ENCODE results near the gene ELOVL3.

The ELOVL3 gene

GRCh38 chr10:102254426-102254825 lies 28.3 kb downstream of the ELOVL3 start:
- no peak for DNase-seq
- TF ChIP-seq GATA1 (IDR thresholded peaks at IDR 0.05; ENCODE audit: low read depth, low read length) (no peak), POLR2A (IDR thresholded peaks at IDR 0.05; ENCODE audit: low read length) (no peak)

- no peak for DNase-seq
- TF ChIP-seq GATA1 (IDR thresholded peaks at IDR 0.05; ENCODE audit: low read depth, low read length): no peak
- TF ChIP-seq POLR2A (IDR thresholded peaks at IDR 0.05; ENCODE audit: low read length): no peak
Observed at GRCh38 chr10:102255404-102255803, 29.3 kb downstream of the ELOVL3 start.

- TF ChIP-seq POLR2A (IDR thresholded peaks at IDR 0.05; ENCODE audit: low read length) (no peak), GATA1 (IDR thresholded peaks at IDR 0.05; ENCODE audit: low read depth, low read length) (no peak)
- no peak for DNase-seq
Observed at GRCh38 chr10:102261196-102261595, 35.1 kb downstream of the ELOVL3 start.

GRCh38 chr10:102261842-102262241 lies 35.7 kb downstream of the ELOVL3 start:
- DNase-seq: no peak
- no peak for TF ChIP-seq POLR2A (IDR thresholded peaks at IDR 0.05; ENCODE audit: low read length)
- TF ChIP-seq GATA1 (IDR thresholded peaks at IDR 0.05; ENCODE audit: low read depth, low read length): no peak

- TF ChIP-seq POLR2A (IDR thresholded peaks at IDR 0.05; ENCODE audit: low read length) (no peak), GATA1 (IDR thresholded peaks at IDR 0.05; ENCODE audit: low read depth, low read length) (no peak)
- no peak for DNase-seq
Observed at GRCh38 chr10:102262744-102263370, 36.8 kb downstream of the ELOVL3 start.

GRCh38 chr10:102264371-102264770 lies 38.3 kb downstream of the ELOVL3 start:
- TF ChIP-seq POLR2A (IDR thresholded peaks at IDR 0.05; ENCODE audit: low read length) (no peak), GATA1 (IDR thresholded peaks at IDR 0.05; ENCODE audit: low read depth, low read length) (no peak)
- DNase-seq: no peak

GRCh38 chr10:102266670-102267069 lies 40.6 kb downstream of the ELOVL3 start:
- TF ChIP-seq GATA1 (IDR thresholded peaks at IDR 0.05; ENCODE audit: low read depth, low read length) (no peak), POLR2A (IDR thresholded peaks at IDR 0.05; ENCODE audit: low read length) (no peak)
- DNase-seq: no peak

GRCh38 chr10:102267748-102268147 lies 41.6 kb downstream of the ELOVL3 start:
- no peak for DNase-seq
- no peak for TF ChIP-seq POLR2A (IDR thresholded peaks at IDR 0.05; ENCODE audit: low read length)
- no peak for TF ChIP-seq GATA1 (IDR thresholded peaks at IDR 0.05; ENCODE audit: low read depth, low read length)

- TF ChIP-seq POLR2A (IDR thresholded peaks at IDR 0.05; ENCODE audit: low read length): no peak
- no peak for TF ChIP-seq GATA1 (IDR thresholded peaks at IDR 0.05; ENCODE audit: low read depth, low read length)
- peak in 1 of 2 experiments; percentile 40 for DNase-seq
Observed at GRCh38 chr10:102268375-102268888, 42.3 kb downstream of the ELOVL3 start.

- no peak for TF ChIP-seq POLR2A (IDR thresholded peaks at IDR 0.05; ENCODE audit: low read length)
- no peak for TF ChIP-seq GATA1 (IDR thresholded peaks at IDR 0.05; ENCODE audit: low read depth, low read length)
- no peak for DNase-seq
Observed at GRCh38 chr10:102269017-102269416, 42.9 kb downstream of the ELOVL3 start.

- no peak for TF ChIP-seq POLR2A (IDR thresholded peaks at IDR 0.05; ENCODE audit: low read length)
- TF ChIP-seq GATA1 (IDR thresholded peaks at IDR 0.05; ENCODE audit: low read depth, low read length): no peak
Observed at GRCh38 chr10:102274062-102274461, 48.0 kb downstream of the ELOVL3 start.

GRCh38 chr10:102275343-102275742 lies 49.2 kb downstream of the ELOVL3 start:
- no peak for TF ChIP-seq POLR2A (IDR thresholded peaks at IDR 0.05; ENCODE audit: low read length)
- TF ChIP-seq GATA1 (IDR thresholded peaks at IDR 0.05; ENCODE audit: low read depth, low read length): no peak
- DNase-seq: no peak

More at GRCh38 chr10:102274062-102274461, 48.0 kb downstream of the ELOVL3 start:
- no peak for DNase-seq

GRCh38 chr10:102279104-102279503 lies 53.0 kb downstream of the ELOVL3 start:
- TF ChIP-seq POLR2A (IDR thresholded peaks at IDR 0.05; ENCODE audit: low read length): no peak
- no peak for TF ChIP-seq GATA1 (IDR thresholded peaks at IDR 0.05; ENCODE audit: low read depth, low read length)
- no peak for DNase-seq

All from erythroblast (primary cell).